HG02623 (cell line): ENCODE measurements around the gene RPL3.
"Not testable (repeated sequence)": the region's sequence is repeated elsewhere in the genome, so short reads cannot be mapped to it uniquely, and the experiment has no call there.

Experiments used
- ATAC-seq: cut with Tn5 transposase; IDR thresholded peaks from one replicate; pipeline ENCODE4 v1.9.1; 2021; ENCODE audit warnings: moderate library complexity; ENCODE audit not compliant: unreplicated experiment

Gene RPL3

GRCh38 chr22:39352306-39352891 lies 33.0 kb upstream of the RPL3 start:
- no peak for ATAC-seq

GRCh38 chr22:39351689-39352214 lies 32.3 kb upstream of the RPL3 start:
- ATAC-seq: no peak

- ATAC-seq: no peak
Measured at GRCh38 chr22:39350757-39351688, 31.6 kb upstream of the RPL3 start.

DNA sequence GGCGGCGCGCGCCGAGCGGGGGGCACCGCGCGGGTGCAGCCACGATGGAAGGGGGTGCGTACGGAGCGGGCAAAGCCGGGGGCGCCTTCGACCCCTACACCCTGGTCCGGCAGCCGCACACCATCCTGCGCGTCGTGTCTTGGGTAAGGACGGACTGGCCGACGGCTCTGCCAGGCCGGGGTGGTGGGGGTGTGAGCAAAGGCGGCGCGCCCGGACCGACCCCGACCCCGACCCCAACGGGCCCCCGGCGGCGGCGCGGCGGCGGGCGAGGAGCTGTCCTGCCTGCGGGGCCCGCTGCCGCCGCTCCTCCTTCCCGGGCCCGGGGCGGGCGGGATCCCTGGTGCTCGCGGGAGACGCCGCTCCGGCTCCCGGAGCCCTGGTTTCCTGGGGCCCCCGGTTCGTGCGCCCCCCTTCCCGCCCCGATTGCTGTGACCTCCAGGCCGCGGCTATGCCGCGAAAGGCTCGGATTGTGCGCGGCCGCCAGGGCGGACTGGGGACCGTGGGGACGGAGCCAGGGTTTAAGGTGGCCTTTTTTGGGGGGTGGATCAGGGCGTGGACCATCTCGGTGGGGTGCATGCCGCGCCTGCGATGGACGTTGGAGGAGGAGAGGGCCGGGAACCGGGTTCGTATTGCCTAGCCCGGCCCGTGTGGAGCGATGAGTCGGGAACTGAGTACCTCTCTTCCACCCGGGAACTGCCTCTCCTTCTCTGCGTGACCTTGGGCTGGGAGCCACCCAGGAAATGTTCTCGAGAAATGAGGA lies 30.7 kb upstream of the RPL3 start, which contains the start of gene SYNGR1:
TSS of gene SYNGR1 (plus strand) at position 25 of the 760 bp plus-strand sequence. CDS start at position 45, 20 bp downstream.
- ATAC-seq: no peak

DNA sequence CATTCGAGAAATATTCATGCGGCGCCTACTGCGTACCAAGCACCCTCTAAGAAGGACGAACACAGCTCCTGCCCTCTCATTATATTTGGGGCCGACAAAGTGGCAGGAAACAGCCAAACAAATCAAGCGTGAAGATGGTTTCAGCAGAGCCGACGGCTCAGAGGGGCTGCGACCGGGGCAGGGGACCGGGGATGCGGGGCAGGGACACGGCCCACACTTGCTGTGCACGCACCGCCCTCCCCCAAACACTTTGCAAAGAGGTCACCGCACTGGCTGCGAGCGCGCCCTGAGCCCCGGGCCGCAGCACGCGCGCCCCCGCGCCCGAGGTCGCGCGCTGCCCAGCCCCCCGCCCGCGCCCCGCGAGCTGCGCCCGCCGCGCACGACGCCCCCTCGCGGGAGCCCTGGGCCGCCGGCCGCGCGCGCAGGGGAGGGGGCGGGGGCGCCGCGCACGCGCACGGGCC lies 30.1 kb upstream of the RPL3 start:
- ATAC-seq: no peak

DNA sequence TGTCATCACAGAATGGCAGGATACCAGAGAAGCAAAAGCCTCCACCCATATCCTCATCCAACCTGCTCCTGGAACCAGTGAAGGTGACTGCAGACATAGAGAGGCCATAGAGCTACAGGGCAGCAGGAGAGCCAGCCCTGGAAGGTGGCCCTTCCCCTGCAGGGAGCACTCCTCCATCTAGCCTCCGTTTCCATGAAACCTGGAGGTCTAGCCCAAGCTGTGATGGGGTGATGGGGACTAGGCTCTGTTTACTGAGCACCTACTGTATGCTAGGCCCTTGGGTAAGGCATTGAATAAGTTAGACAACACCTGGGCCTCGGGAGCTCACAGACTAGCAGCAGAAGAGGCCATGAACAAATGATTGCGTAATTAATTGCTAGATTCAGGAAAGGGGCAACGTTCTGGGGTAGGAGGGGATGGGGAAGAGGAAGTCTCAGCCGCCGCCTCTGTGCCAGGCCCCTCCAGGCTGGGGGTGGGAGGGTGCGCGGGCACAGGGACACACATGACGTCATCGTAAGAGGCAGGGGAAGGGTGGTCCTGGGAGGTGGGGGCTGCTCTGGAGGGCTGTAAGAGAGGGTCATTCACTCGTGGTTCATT lies 29.6 kb upstream of the RPL3 start:
- ATAC-seq: no peak

DNA sequence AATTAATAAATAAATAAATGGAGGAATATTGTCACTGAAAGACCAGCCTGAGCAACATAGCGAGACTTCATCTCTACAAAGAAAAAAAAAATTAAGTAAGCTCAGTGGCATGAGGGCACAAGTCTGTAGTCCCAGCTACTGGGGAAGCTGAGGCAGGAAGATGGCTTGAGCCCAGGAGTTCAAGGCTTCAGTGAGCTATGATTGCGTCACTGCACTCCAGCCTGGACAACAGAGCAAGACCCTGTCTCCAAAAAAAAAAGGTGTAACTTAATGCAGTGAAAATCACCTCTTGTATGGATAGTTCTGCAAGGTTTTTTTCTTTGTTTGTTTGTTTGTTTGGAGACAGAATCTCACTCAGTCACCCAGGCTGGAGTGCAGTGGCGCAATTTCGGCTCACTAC lies 25.8 kb upstream of the RPL3 start:
- no peak for ATAC-seq

DNA sequence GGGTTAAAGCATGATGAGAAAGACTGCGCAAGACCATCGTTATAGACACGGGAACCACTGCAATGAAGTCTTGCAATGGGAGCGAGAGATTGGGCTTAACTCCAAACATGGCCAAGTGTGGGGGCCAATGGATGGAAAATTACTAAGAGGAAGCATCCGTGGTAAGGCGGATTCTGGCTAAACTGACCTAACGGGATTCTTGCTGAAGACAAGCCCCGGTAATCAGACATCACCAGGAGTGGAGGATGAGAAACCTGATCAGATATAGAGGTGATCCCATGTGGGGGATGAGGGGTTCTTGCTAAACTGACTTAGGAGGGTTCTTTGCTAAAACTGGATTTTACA lies 24.6 kb upstream of the RPL3 start:
- no peak for ATAC-seq

- ATAC-seq: no peak
Measured at GRCh38 chr22:39343259-39344045, 24.0 kb upstream of the RPL3 start.

GRCh38 chr22:39341179-39341578 lies 21.8 kb upstream of the RPL3 start:
- no peak for ATAC-seq

DNA sequence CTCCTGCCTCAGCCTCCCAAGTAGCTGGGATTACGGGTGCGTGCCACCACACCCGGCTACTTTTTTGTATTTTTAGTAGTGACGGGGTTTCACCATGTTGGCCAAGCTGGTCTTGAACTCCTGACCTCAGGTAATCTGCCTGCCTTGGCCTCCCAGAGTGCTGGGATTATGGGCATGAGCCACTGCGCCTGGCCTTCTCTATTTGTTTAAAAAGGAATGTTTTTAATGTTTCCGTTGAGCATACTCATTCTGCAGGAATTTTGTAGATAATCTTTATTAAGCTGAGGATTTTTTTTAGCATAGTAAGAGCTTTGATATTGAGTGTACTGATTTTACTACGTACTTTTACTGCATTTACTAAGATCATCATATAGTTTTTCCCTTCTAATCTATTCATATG lies 20.4 kb upstream of the RPL3 start:
- not testable (repeated sequence) for ATAC-seq

GRCh38 chr22:39336411-39336810 lies 17.0 kb upstream of the RPL3 start:
- ATAC-seq: no peak

DNA sequence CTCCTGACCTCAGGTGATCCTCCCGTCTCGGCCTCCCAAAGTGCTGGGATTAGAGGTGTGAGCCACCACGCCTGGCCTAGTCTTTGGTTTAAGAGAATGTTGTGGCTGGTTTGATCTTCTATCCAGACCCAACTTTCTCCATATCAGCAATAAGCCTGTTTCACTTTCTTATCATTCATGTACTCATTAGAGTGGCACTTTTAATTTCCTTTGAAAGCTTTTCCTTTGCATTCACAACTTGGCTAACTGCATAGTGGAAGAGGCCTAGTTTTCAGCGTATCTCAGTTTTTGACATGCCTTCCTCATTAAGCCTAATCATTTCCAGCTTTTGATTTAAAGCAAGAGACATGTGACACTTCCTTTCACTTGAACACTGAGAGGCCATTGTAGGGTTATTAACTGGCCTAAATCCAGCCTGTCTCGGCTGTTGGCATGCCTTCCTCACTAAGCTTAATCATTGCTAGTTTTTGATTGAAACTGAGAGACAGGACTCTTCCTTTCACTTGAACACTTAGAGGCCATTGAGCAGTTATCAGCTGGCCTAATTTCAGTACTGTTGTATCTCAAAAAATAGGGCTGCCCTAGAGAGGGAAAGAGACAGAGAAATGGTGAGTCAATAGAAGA lies 13.1 kb upstream of the RPL3 start:
- ATAC-seq: no peak

- ATAC-seq: not testable (repeated sequence)
Measured at GRCh38 chr22:39330553-39330952, 11.1 kb upstream of the RPL3 start.

DNA sequence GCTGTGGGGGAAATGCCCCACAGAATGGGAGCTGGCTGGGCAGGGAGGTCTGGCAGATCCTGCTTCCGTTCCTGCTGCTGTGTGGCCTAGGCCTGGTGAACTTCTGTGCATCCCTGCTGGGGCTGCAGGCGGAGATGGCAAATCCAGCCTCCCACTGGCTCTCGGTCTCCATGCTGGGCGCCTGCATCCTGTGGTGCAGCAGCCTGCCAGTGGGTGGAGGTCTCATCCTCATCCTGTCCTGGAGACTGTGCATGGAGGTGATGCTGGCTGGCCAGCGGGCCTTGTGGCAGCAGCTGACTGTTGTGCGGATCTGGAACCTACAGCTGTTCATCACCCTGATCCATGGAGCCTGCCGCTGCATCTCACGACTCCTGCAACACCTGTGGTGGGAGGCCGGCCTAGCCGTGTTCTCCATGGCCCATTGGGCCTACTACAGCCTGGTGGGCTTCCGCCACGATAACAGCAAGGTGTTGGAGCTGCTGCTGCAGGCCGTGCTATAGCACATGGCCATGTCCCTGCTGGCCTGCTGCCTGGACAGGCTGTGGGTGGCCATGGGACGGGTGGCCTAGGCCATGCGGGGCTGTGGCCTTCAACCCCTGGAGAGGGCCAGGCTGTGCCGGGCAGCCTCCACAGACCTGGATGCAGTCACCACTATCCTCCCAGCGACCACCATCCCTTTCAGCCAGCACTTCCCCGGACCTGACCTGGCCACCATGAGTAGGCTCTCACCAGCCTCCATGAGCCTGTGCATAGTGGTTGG lies 8.8 kb upstream of the RPL3 start:
- ATAC-seq: no peak

DNA sequence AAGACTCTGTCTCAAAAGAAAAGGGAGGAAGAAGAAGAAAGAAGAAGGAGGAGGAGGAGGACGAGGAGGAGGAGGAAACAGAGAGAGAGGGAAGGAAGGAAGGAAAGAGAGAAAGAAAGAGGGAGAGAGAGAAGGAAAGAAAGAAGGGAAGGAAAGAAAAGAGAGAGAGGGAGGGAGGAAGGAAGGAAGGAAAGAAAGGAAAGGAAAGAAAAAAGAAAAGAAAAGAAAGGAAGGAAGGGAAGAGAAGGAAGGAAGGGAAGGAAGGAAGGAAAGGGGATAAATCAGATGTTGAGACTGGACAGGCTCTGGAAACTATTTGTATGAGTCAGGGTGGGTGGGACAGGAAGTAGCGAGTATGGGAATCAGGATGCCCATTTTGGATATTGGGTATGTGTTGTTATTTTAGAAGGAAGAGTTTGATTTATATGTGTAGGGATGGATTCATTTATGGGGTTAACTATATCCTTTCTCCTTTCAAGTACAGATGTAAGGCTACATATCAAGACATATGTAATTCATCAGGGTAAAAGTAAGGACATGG lies 6.0 kb upstream of the RPL3 start:
- ATAC-seq: no peak

DNA sequence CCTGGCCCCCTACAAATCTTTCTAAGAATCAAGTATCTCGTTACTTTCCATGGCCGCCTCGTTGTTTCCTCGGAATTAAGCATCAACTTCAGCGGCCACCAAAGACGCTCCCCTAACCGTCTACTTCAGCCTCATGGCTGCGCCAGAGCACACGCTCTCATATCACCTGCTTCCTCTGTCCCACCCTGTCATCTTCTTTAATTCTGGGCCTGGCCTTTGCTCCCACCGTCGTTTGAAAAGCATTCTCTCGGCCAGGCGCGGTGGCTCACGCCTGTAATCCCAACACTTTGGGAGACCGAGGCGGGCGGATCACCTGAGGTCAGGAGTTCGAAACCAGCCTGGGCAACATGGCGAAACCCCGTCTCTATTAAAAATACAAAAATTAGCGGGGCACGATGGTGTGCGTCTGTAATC lies 1.2 kb upstream of the RPL3 start:
- ATAC-seq: not testable (repeated sequence)

GRCh38 chr22:39318507-39319283 lies 728 bp downstream of the RPL3 start:
- ATAC-seq: no peak
